UCSD-AML1 (cell line): ENCODE results near the gene SUSD4.

Experiments
- DNase-seq: peaks from one replicate; lab custom pipeline; 2025; ENCODE audit not compliant: unreplicated experiment; lab: John Stamatoyannopoulos, UW

SUSD4 gene

GRCh38 chr1:223358826-223359225, 5.2 kb downstream of the SUSD4 start:
- DNase-seq: no peak

GRCh38 chr1:223355699-223356098, 8.3 kb downstream of the SUSD4 start:
- no peak for DNase-seq

GRCh38 chr1:223353939-223354338, 10.0 kb downstream of the SUSD4 start:
- DNase-seq: no peak

- no peak for DNase-seq
Measured at GRCh38 chr1:223352944-223353343, 11.0 kb downstream of the SUSD4 start.

GRCh38 chr1:223350361-223350908, 13.5 kb downstream of the SUSD4 start:
- no peak for DNase-seq

GRCh38 chr1:223349241-223349640, 14.7 kb downstream of the SUSD4 start:
- no peak for DNase-seq

GRCh38 chr1:223348439-223348838, 15.5 kb downstream of the SUSD4 start:
- DNase-seq: no peak

- DNase-seq: no peak
Measured at GRCh38 chr1:223347583-223347982, 16.4 kb downstream of the SUSD4 start.

GRCh38 chr1:223346311-223346710, 17.7 kb downstream of the SUSD4 start:
- no peak for DNase-seq

GRCh38 chr1:223345720-223346119, 18.3 kb downstream of the SUSD4 start:
- no peak for DNase-seq

- DNase-seq: no peak
Measured at GRCh38 chr1:223344491-223344890, 19.5 kb downstream of the SUSD4 start.

- no peak for DNase-seq
Measured at GRCh38 chr1:223343692-223344091, 20.3 kb downstream of the SUSD4 start.

GRCh38 chr1:223341121-223341520, 22.9 kb downstream of the SUSD4 start:
- DNase-seq: no peak

GRCh38 chr1:223340637-223341036, 23.3 kb downstream of the SUSD4 start:
- no peak for DNase-seq

- DNase-seq: no peak
Measured at GRCh38 chr1:223339861-223340260, 24.1 kb downstream of the SUSD4 start.

GRCh38 chr1:223338811-223339746, 24.9 kb downstream of the SUSD4 start:
- DNase-seq: no peak

GRCh38 chr1:223337174-223337869, 26.7 kb downstream of the SUSD4 start:
- no peak for DNase-seq

- no peak for DNase-seq
Measured at GRCh38 chr1:223334156-223334555, 29.8 kb downstream of the SUSD4 start.

- no peak for DNase-seq
Measured at GRCh38 chr1:223332997-223333396, 31.0 kb downstream of the SUSD4 start.

- no peak for DNase-seq
Measured at GRCh38 chr1:223331929-223332328, 32.0 kb downstream of the SUSD4 start.

GRCh38 chr1:223331301-223331700, 32.7 kb downstream of the SUSD4 start:
- DNase-seq: no peak

GRCh38 chr1:223330466-223330865, 33.5 kb downstream of the SUSD4 start:
- DNase-seq: no peak
